Endodermal cell (in vitro differentiated cells): ENCODE measurements around the gene ZNF808. TPM values are rescaled to one million over a fixed set of nuclear protein-coding genes. Genes with fewer than 3 reads are reported as not detected.
"Not testable (repeated sequence)": the region's sequence is repeated elsewhere in the genome, so short reads cannot be mapped to it uniquely, and the experiment has no call there.

Experiments
- DNase-seq: peaks from one replicate; pipeline ENCODE4 v3.0.0-alpha.2; 2017
- H3K27ac ChIP-seq: 2 replicates; pipeline ENCODE4 v1.5.1; 2013; ENCODE audit warnings: mild to moderate bottlenecking, low read depth, low read length, moderate library complexity
- H3K27me3 ChIP-seq: 2 replicates; pipeline ENCODE4 v1.6.1; 2013; ENCODE audit warnings: mild to moderate bottlenecking, low read length, moderate library complexity; ENCODE audit not compliant: insufficient read depth, control insufficient read depth, poor library complexity, severe bottlenecking
- H3K36me3 ChIP-seq: 2 replicates; pipeline ENCODE4 v1.7.0; 2013; ENCODE audit warnings: mild to moderate bottlenecking, low read length, moderate library complexity; ENCODE audit not compliant: control insufficient read depth, insufficient read depth
- H3K4me1 ChIP-seq: one replicate; pipeline ENCODE4 v1.7.0; 2013; ENCODE audit warnings: low read length; ENCODE audit not compliant: control insufficient read depth, insufficient read depth
- H3K4me3 ChIP-seq: 2 replicates; pipeline ENCODE4 v1.5.1; 2013; ENCODE audit warnings: mild to moderate bottlenecking, low read length, moderate library complexity
- H3K9ac ChIP-seq: 2 replicates; pipeline ENCODE4 v1.6.1; 2013; ENCODE audit warnings: mild to moderate bottlenecking, low read length, moderate library complexity; ENCODE audit not compliant: poor library complexity, severe bottlenecking; ENCODE audit errors: extremely low read depth
- H3K9me3 ChIP-seq: 2 replicates; pipeline ENCODE4 v1.6.1; 2013; ENCODE audit warnings: mild to moderate bottlenecking, low read length, moderate library complexity; ENCODE audit not compliant: control insufficient read depth
- H3K27ac Mint-ChIP-seq: 2 replicates; pipeline ENCODE4 v1.8.0; 2020; ENCODE audit warnings: mixed read lengths
- H3K27me3 Mint-ChIP-seq: 2 replicates; pipeline ENCODE4 v1.8.0; 2021; ENCODE audit warnings: mild to moderate bottlenecking, mixed read lengths; ENCODE audit not compliant: insufficient read depth
- H3K36me3 Mint-ChIP-seq: 2 replicates; pipeline ENCODE4 v1.8.0; 2020; ENCODE audit warnings: low read depth, mixed read lengths
- H3K4me1 Mint-ChIP-seq: 2 replicates; pipeline ENCODE4 v1.8.0; 2020; ENCODE audit warnings: mixed read lengths
- H3K4me3 Mint-ChIP-seq: 2 replicates; pipeline ENCODE4 v1.8.0; 2020; ENCODE audit warnings: mild to moderate bottlenecking, moderate library complexity, mixed read lengths
- H3K9me3 Mint-ChIP-seq: 2 replicates; pipeline ENCODE4 v1.8.0; 2020; ENCODE audit warnings: mild to moderate bottlenecking, mixed read lengths
- CTCF ChIP-seq: fragments of 200-600 bp; sonication (generic); conservative IDR thresholded peaks from 2 replicates; pipeline ENCODE4 v1.5.0; 2021; ENCODE audit warnings: antibody characterized with exemption, mild to moderate bottlenecking
- WGBS, 2 experiments: methylation state at CpG; one replicate each; pipeline versions ENCODE4 v1.1.5 to v1.1.7; 2013; ENCODE audit warnings: missing lambda C conversion rate in 2 of 2, mixed read lengths in 1 of 2; ENCODE audit not compliant: insufficient coverage in 1 of 2, insufficient read length in 1 of 2; 5-methylcytosine and 5-hydroxymethylcytosine counted together
- total RNA-seq, 2 donors: library from RNA; stranded (reverse); fragmentation: NEBNext Ultra II Directional in 1 of 2; extraction: Animal tissue kit (Norgen Biotek cat#: 25700) in 1 of 2; gene quantifications; 2 replicates in 1 of 2; 3 replicates in 1 of 2; pipeline ENCODE4 v1.2.1, GENCODE V29; 2021

The ZNF808 gene
- total RNA-seq, 2 donors from 2014 or later = 52.4 to 61.6 TPM

- H3K36me3 Mint-ChIP-seq = peaks cover 66% of the 10 kb centered on the region
- H3K27me3 ChIP-seq = no peaks in the 10 kb centered on the region
- peaks cover 37% of the 10 kb centered on the region for H3K9me3 ChIP-seq
- H3K27ac Mint-ChIP-seq = peak overlapping the region; percentile 7
- no peaks in the 10 kb centered on the region for H3K9me3 Mint-ChIP-seq
- DNase-seq = peak; percentile 67
- no peaks in the 10 kb centered on the region for H3K4me1 Mint-ChIP-seq
- no peak overlapping the region for H3K4me3 ChIP-seq
- H3K27ac ChIP-seq = no peak overlapping the region
- H3K4me3 Mint-ChIP-seq = no peak overlapping the region
- H3K27me3 Mint-ChIP-seq = no peaks in the 10 kb centered on the region
- no peak overlapping the region for H3K9ac ChIP-seq
- H3K4me1 ChIP-seq = no peaks in the 10 kb centered on the region
- 95 to 96% methylated on average over 4 to 5 of the region's 5 CpGs for WGBS, 2 experiments
- peaks cover 49% of the 10 kb centered on the region for H3K36me3 ChIP-seq
- TF ChIP-seq CTCF = peak; percentile 66
Observed at GRCh38 chr19:52590728-52591127, 63.3 kb downstream of the ZNF808 start.

DNA sequence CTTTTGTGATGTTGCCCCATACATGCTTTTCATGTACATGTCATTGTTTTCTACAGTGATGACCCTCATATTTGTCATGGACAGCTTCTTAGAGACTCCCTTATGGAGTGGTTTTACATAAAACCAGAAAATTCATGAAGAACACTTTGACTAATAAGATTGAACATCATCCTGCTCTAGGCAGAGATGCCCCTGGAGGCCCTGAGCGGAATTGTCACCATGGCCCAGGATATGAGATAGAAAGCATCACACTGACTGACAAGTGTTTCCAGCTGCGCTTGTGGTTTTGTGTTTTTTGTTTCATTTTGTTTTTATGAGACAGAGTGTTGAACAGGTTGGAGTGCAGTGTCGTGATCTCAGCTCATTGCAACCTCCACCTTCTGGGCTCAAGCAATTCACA, 64.8 kb downstream of the ZNF808 start:
- peaks cover 65% of the 10 kb centered on the region for H3K36me3 ChIP-seq
- WGBS, 2 experiments = 63 to 72% methylated on average over 2 to 3 of the region's 3 CpGs
- Mint-ChIP-seq H3K9me3 (peaks cover 10% of the 10 kb centered on the region), H3K4me3 (no peak overlapping the region), H3K4me1 (no peaks in the 10 kb centered on the region), H3K27me3 (no peaks in the 10 kb centered on the region), H3K36me3 (peaks cover 72% of the 10 kb centered on the region), H3K27ac (no peak overlapping the region)
- peak; percentile 45 for TF ChIP-seq CTCF
- H3K27ac ChIP-seq = no peak overlapping the region
- H3K4me3 ChIP-seq = peak overlapping the region; percentile 49
- DNase-seq = no peak
- H3K9ac ChIP-seq = no peak overlapping the region
- H3K4me1 ChIP-seq = no peaks in the 10 kb centered on the region
- no peaks in the 10 kb centered on the region for H3K27me3 ChIP-seq
- peaks cover 52% of the 10 kb centered on the region for H3K9me3 ChIP-seq

GRCh38 chr19:52593441-52593840, 66.0 kb downstream of the ZNF808 start:
- not testable (repeated sequence) for H3K27me3 Mint-ChIP-seq, H3K27me3 ChIP-seq, H3K9ac ChIP-seq, H3K4me3 ChIP-seq, H3K4me1 ChIP-seq, H3K4me3 Mint-ChIP-seq, H3K27ac ChIP-seq, H3K27ac Mint-ChIP-seq, DNase-seq, H3K4me1 Mint-ChIP-seq
- H3K9me3 Mint-ChIP-seq = peaks cover 13% of the 10 kb centered on the region
- peaks cover 75% of the 10 kb centered on the region for H3K36me3 Mint-ChIP-seq
- H3K9me3 ChIP-seq = peaks cover 63% of the 10 kb centered on the region
- H3K36me3 ChIP-seq = peaks cover 71% of the 10 kb centered on the region
- WGBS, 2 experiments = 95 to 100% methylated on average over 6 to 7 of the region's 25 CpGs

DNA sequence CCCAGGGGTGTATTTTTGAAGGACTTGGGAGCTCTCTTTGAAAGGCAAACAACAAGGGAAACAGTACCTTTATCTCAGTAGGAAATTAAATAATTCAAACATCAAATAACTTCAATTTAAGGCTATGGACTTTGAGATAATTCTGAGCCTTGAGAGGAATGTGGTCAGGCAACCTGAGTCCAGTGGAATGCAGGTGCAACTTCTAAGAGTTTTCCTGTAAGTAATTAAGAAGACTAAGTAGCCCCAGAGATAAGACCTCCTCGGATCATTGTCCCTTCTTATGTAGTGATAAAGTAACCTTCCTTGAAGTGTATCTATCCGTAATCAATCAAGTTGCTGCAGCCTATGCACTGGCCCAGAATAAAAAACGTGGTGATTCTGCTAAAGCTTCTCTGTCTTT, 71.8 kb downstream of the ZNF808 start:
- peak overlapping the region; percentile 89 for H3K27ac Mint-ChIP-seq

More for the DNA sequence above, 71.8 kb downstream of the ZNF808 start:
- Histone ChIP-seq H3K9ac (no peak overlapping the region), H3K36me3 (peaks cover 46% of the 10 kb centered on the region), H3K4me1 (peaks cover 4% of the 10 kb centered on the region), H3K27me3 (no peaks in the 10 kb centered on the region), H3K27ac (peak overlapping the region; percentile 49), H3K4me3 (peak overlapping the region; percentile 44), H3K9me3 (peaks cover 52% of the 10 kb centered on the region)
- no peak for DNase-seq
- Mint-ChIP-seq H3K27me3 (no peaks in the 10 kb centered on the region), H3K36me3 (peaks cover 62% of the 10 kb centered on the region), H3K9me3 (peaks cover 13% of the 10 kb centered on the region), H3K4me1 (peaks cover 27% of the 10 kb centered on the region), H3K4me3 (no peak overlapping the region)
- WGBS, 2 experiments = 64 to 89% methylated on average over 1 to 3 of the region's 3 CpGs
- TF ChIP-seq CTCF = no peak
